Panc1 (cell line): Measurements from ENCODE around the gene AOAH. TPM values are rescaled to one million over a fixed set of nuclear protein-coding genes. Genes with fewer than 3 reads are reported as not detected.
A peak's percentile ranks its signal among the peaks of the same experiment; 100 is the strongest.

Experiments used
- ATAC-seq: fragments of 200-7000 bp; cut with Tn5 transposase; 2 replicates; pipeline ENCODE4 v1.9.1; 2020; ENCODE audit warnings: mild to moderate bottlenecking, moderate library complexity
- BruUV-seq: library from RNA; stranded (reverse); fragments of 400-500 nt; replicated peaks from 2 replicates; lab custom pipeline; 2021; lab: Mats Ljungman, UMichigan
- CTCF ChIA-PET: fragments of 300-600 bp; sonication (Branson Sonifier 250); formaldehyde crosslinking; loops from one replicate; lab custom pipeline; 2022; ENCODE audit warnings: antibody characterized with exemption; lab: Charles Lee
- POLR2A ChIA-PET: fragments of 300-600 bp; sonication (Branson Sonifier 250); formaldehyde crosslinking; loops from one replicate; lab custom pipeline; 2022; ENCODE audit warnings: antibody characterized with exemption; lab: Charles Lee
- DNase-seq: peaks from one replicate; pipeline ENCODE4 v3.0.0-alpha.2; 2010; ENCODE audit warnings: low read depth, low spot score
- H3K27ac ChIP-seq: 2 replicates; pipeline ENCODE4 v1.5.1; 2011; ENCODE audit warnings: mild to moderate bottlenecking, low read length, inconsistent platforms
- H3K27me3 ChIP-seq: fragments of 200-500 bp; sonication (Bioruptor generic); 2 replicates; pipeline ENCODE4 v1.6.0; 2014; ENCODE audit warnings: low read length, inconsistent platforms; ENCODE audit not compliant: control insufficient read depth, insufficient read depth
- H3K36me3 ChIP-seq: fragments of 200-500 bp; sonication (Bioruptor generic); 2 replicates; pipeline ENCODE4 v1.5.1; 2014; ENCODE audit warnings: inconsistent platforms, mild to moderate bottlenecking, low read length, moderate library complexity; ENCODE audit not compliant: control insufficient read depth, insufficient read depth
- H3K4me1 ChIP-seq: 2 replicates; pipeline ENCODE4 v1.5.1; 2011; ENCODE audit warnings: inconsistent platforms, mild to moderate bottlenecking, low read length, moderate library complexity; ENCODE audit not compliant: control insufficient read depth, insufficient read depth
- H3K4me3 ChIP-seq, 2 experiments: 2 replicates each; pipeline ENCODE4 v1.5.1; 2011 to 2012; ENCODE audit warnings: low read depth in 2 of 2, low read length in 2 of 2, mild to moderate bottlenecking in 2 of 2, inconsistent platforms in 1 of 2, moderate library complexity in 1 of 2
- H3K9me3 ChIP-seq: fragments of 200-500 bp; sonication (Bioruptor generic); 2 replicates; pipeline ENCODE4 v1.5.1; 2014; ENCODE audit warnings: low read depth, mild to moderate bottlenecking, inconsistent platforms, low read length, moderate library complexity; ENCODE audit not compliant: control insufficient read depth, insufficient read depth
- POLR2AphosphoS5 ChIP-seq: IDR thresholded peaks from 2 replicates; pipeline ENCODE4 v1.6.1; 2012; ENCODE audit warnings: mild to moderate bottlenecking, low read depth, low read length, moderate library complexity
- SIN3A ChIP-seq: IDR thresholded peaks from 2 replicates; pipeline ENCODE4 v1.6.1; 2012; ENCODE audit warnings: low read depth, mild to moderate bottlenecking, low read length, moderate library complexity, borderline replicate concordance; ENCODE audit not compliant: insufficient read depth
- TCF7L2 ChIP-seq: IDR thresholded peaks from 2 replicates; pipeline ENCODE4 v1.6.1; 2011; ENCODE audit warnings: mild to moderate bottlenecking, low read depth, low read length, inconsistent platforms
- in situ Hi-C: cut with HindIII; loops from 2 replicates; pipeline ENCODE4 v1.10.0; 2016; ENCODE audit warnings: low sequenced_read_pairs, low pct_unique_long_range_greater_than_20kb
- intact Hi-C: fragments of 100-400 bp; cut with micrococcal nuclease; formaldehyde crosslinking; loops from one replicate; pipeline ENCODE4 v1.10.0; 2022; ENCODE audit not compliant: unreplicated experiment
- total RNA-seq: library from RNA; stranded (reverse); gene quantifications from one replicate; pipeline ENCODE4 v1.2.1, GENCODE V29; 2021; ENCODE audit not compliant: unreplicated experiment
- TF ChIP-seq, protein P1 (sequence below): fragments of 450-650 bp; IDR thresholded peaks from 2 replicates; pipeline ENCODE4 v1.5.1; 2017; ENCODE audit warnings: mild to moderate bottlenecking
- TF ChIP-seq, protein P2 (sequence below), 2 experiments: IDR thresholded peaks; 2 replicates each; pipeline ENCODE4 v1.6.1; 2011 to 2012; ENCODE audit warnings: low read depth in 2 of 2, control low read depth in 1 of 2, low read length in 1 of 2, mild to moderate bottlenecking in 1 of 2, moderate library complexity in 1 of 2; ENCODE audit not compliant: insufficient read depth in 1 of 2

AOAH gene
- total RNA-seq, 1 experiment from 2014 or later = 0.31 TPM

DNA sequence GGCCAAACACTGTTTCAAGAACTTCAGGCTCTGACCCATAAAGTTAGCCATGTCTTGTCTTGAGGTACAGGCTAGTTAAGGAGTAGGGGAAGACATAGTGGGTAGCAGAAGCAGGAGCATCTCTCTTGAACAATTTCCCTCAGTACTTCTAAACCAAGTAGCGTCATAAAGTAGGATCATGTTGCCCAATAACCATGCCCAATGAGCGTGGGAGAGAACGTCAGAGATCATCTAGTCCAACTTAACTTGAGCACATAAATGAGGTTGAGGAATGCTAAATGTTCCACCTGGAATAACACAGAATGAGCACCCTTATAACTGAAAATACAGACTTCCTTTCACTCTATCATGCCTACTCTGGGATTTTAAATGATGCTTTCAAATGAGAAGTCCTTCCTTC, 134.9 kb downstream of the AOAH start:
- ATAC-seq (no peak), DNase-seq (no peak)
- TF ChIP-seq TCF7L2 (no peak), POLR2AphosphoS5 (no peak), SIN3A (no peak)
- TF ChIP-seq, protein P1, sequence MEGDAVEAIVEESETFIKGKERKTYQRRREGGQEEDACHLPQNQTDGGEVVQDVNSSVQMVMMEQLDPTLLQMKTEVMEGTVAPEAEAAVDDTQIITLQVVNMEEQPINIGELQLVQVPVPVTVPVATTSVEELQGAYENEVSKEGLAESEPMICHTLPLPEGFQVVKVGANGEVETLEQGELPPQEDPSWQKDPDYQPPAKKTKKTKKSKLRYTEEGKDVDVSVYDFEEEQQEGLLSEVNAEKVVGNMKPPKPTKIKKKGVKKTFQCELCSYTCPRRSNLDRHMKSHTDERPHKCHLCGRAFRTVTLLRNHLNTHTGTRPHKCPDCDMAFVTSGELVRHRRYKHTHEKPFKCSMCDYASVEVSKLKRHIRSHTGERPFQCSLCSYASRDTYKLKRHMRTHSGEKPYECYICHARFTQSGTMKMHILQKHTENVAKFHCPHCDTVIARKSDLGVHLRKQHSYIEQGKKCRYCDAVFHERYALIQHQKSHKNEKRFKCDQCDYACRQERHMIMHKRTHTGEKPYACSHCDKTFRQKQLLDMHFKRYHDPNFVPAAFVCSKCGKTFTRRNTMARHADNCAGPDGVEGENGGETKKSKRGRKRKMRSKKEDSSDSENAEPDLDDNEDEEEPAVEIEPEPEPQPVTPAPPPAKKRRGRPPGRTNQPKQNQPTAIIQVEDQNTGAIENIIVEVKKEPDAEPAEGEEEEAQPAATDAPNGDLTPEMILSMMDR = no peak
- TF ChIP-seq, protein P2, sequence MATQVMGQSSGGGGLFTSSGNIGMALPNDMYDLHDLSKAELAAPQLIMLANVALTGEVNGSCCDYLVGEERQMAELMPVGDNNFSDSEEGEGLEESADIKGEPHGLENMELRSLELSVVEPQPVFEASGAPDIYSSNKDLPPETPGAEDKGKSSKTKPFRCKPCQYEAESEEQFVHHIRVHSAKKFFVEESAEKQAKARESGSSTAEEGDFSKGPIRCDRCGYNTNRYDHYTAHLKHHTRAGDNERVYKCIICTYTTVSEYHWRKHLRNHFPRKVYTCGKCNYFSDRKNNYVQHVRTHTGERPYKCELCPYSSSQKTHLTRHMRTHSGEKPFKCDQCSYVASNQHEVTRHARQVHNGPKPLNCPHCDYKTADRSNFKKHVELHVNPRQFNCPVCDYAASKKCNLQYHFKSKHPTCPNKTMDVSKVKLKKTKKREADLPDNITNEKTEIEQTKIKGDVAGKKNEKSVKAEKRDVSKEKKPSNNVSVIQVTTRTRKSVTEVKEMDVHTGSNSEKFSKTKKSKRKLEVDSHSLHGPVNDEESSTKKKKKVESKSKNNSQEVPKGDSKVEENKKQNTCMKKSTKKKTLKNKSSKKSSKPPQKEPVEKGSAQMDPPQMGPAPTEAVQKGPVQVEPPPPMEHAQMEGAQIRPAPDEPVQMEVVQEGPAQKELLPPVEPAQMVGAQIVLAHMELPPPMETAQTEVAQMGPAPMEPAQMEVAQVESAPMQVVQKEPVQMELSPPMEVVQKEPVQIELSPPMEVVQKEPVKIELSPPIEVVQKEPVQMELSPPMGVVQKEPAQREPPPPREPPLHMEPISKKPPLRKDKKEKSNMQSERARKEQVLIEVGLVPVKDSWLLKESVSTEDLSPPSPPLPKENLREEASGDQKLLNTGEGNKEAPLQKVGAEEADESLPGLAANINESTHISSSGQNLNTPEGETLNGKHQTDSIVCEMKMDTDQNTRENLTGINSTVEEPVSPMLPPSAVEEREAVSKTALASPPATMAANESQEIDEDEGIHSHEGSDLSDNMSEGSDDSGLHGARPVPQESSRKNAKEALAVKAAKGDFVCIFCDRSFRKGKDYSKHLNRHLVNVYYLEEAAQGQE (IDR thresholded peaks at IDR 0.05; ENCODE audit: insufficient read depth in 1 of 2, low read depth in 2 of 2, low read length in 1 of 2) = no peak
- ChIA-PET POLR2A (no interaction called here), CTCF (no interaction called here)
- Histone ChIP-seq H3K4me3 (no peak overlapping the region), H3K27me3 (no peaks in the 10 kb centered on the region), H3K36me3 (no peaks in the 10 kb centered on the region), H3K4me1 (no peaks in the 10 kb centered on the region), H3K27ac (no peak overlapping the region), H3K9me3 (no peaks in the 10 kb centered on the region)
- intact Hi-C loops = no loop called here
- BruUV-seq = no TSS peak
- in situ Hi-C loops = no loop called here

DNA sequence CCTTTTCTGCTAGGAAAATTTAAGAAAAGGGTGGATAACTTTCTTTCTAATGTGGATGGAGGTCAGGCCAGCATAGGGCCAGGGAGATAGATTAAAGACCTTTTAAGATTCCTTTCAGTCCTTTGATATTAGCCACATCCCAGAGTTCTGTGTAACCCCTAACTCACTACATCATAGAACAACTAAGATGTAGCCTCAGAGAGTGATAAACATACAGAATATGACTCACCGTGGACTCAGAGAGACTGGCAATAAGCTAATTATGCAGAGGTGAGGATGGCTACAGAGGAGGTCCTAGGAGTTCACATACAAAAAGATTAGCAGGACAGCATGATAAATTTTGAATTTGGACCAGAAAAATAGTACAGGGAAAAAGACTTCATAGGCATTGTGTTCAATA, 141.0 kb downstream of the AOAH start:
- intact Hi-C loops = no loop called here
- no peak overlapping the region for H3K27ac ChIP-seq
- peak; percentile 84 for ATAC-seq

More for the DNA sequence above, 141.0 kb downstream of the AOAH start:
- Histone ChIP-seq H3K4me3 (no peak overlapping the region), H3K27me3 (no peaks in the 10 kb centered on the region), H3K4me1 (no peaks in the 10 kb centered on the region), H3K36me3 (no peaks in the 10 kb centered on the region), H3K9me3 (peaks cover 21% of the 10 kb centered on the region; the same call in 1 of the 2 replicates)
- DNase-seq = no peak
- TF ChIP-seq, protein P1 = no peak
- TF ChIP-seq, protein P2 (IDR thresholded peaks at IDR 0.05; ENCODE audit: insufficient read depth in 1 of 2, low read depth in 2 of 2, low read length in 1 of 2) = no peak
- TF ChIP-seq POLR2AphosphoS5 (no peak), SIN3A (no peak), TCF7L2 (no peak)
- in situ Hi-C loops = no loop called here
- ChIA-PET CTCF (interaction anchor here (0.6 to 0.7 kb wide), 2 partner anchors 25 to 228 kb away, joined by 3 read pairs; no protein-coding TSS in a partner anchor), POLR2A (no interaction called here)
- BruUV-seq = no TSS peak
